ENCODE data around the gene FZD1. TPM values are rescaled to one million over a fixed set of nuclear protein-coding genes. Genes with fewer than 3 reads are reported as not detected.

FZD1 gene
- total and polyA plus RNA-seq, 2 of the 8 experiments (the other 6 are each of a cell fraction or from before 2014, with no cell fraction given): 0.62 to 0.91 TPM

GRCh38 chr7:91264046-91264923 lies at the start of gene FZD1 (continued):
- TF ChIP-seq POLR2AphosphoS5 (IDR thresholded peaks at IDR 0.05; ENCODE audit: low read depth, low read length) (no peak), JUND (IDR thresholded peaks at IDR 0.05; ENCODE audit: low read length) (no peak), TEAD4 (IDR thresholded peaks at IDR 0.05; ENCODE audit: low read depth, low read length) (no peak; the same call in 1 of the 2 replicates), NRF1 (IDR thresholded peaks at IDR 0.05; ENCODE audit: low read depth, low read length) (no peak), CREB1 (IDR thresholded peaks at IDR 0.05) (peak; percentile 61; the same call in 1 of the 2 replicates), RBBP5 (IDR thresholded peaks at IDR 0.05; ENCODE audit: borderline replicate concordance, low read depth, low read length) (peak; percentile 86), TAF1 (IDR thresholded peaks at IDR 0.05; ENCODE audit: low read depth, low read length) (peak; percentile 62; the same call in 1 of the 2 replicates), KDM5A (IDR thresholded peaks at IDR 0.05; ENCODE audit: low read length) (no peak), EP300 (IDR thresholded peaks at IDR 0.05; ENCODE audit: borderline replicate concordance in 1 of 2, low read depth in 2 of 2, low read length in 2 of 2) (peak in 1 of 2 experiments; percentile 82; a peak in 1 of 3 replicates), TCF12 (IDR thresholded peaks at IDR 0.05; ENCODE audit: low read depth, low read length) (no peak), MAX (IDR thresholded peaks at IDR 0.05) (peak; percentile 57; the same call in 1 of the 2 replicates), RFX5 (IDR thresholded peaks at IDR 0.05; ENCODE audit: borderline replicate concordance, low read depth, low read length) (no peak), CHD2 (IDR thresholded peaks at IDR 0.05; ENCODE audit: low read length) (peak; percentile 57; the same call in 1 of the 2 replicates), USF2 (IDR thresholded peaks at IDR 0.05; ENCODE audit: low read length) (no peak), CBX5 (IDR thresholded peaks at IDR 0.05; ENCODE audit: low read depth, low read length) (no peak), ASH2L (IDR thresholded peaks at IDR 0.05; ENCODE audit: low read length) (no peak), KDM4A (IDR thresholded peaks at IDR 0.05; ENCODE audit: low read depth, low read length, severe bottlenecking) (peak; percentile 60), GABPA (IDR thresholded peaks at IDR 0.05; ENCODE audit: borderline replicate concordance, insufficient read depth, low read length) (no peak), SIN3A (conservative IDR thresholded peaks at IDR 0.05 in 1 of 2, IDR thresholded peaks at IDR 0.05 in 1 of 2; ENCODE audit: low read depth in 1 of 2, low read length in 2 of 2) (0 out of 4 replicates have a peak, but pooled peaks of 1 of the 2 experiments have one; percentile 32), SAP30 (IDR thresholded peaks at IDR 0.05; ENCODE audit: insufficient read depth, insufficient replicate concordance, low read length) (no peak), POLR2A (IDR thresholded peaks at IDR 0.05; ENCODE audit: control extremely low read depth in 1 of 2, low read depth in 2 of 2, low read length in 2 of 2) (0 out of 3 replicates have a peak, but pooled peaks of 1 of the 2 experiments have one; percentile 17)
